Adrenal gland (tissue), 12 donors: Measurements from ENCODE around the gene AXIN2. TPM values are rescaled to one million over a fixed set of nuclear protein-coding genes. Genes with fewer than 3 reads are reported as not detected.

Experiments
- DNase-seq, 7 donors: peaks; one replicate each; pipeline ENCODE4 v3.0.0-alpha.2; 2019 to 2020
- H3K27ac ChIP-seq, 5 donors: fragments of 200-600 bp; sonication (generic) in 4 of 5; 1 replicate in 3 of 5; 2 replicates in 2 of 5; pipeline versions ENCODE4 v1.5.1 to v1.8.0; 2016 to 2020; ENCODE audit warnings: mild to moderate bottlenecking in 1 of 5
- H3K27me3 ChIP-seq: fragments of 200-600 bp; 2 replicates; pipeline ENCODE4 v1.8.0; 2021
- H3K36me3 ChIP-seq, 2 donors: fragments of 200-600 bp; replicated peaks in 1 of 2; 1 replicate in 1 of 2; 2 replicates in 1 of 2; pipeline versions ENCODE4 v1.5.1 to v1.8.0; 2018 to 2022
- H3K4me1 ChIP-seq, 2 donors: fragments of 200-600 bp; replicated peaks in 1 of 2; 1 replicate in 1 of 2; 2 replicates in 1 of 2; pipeline versions ENCODE4 v1.5.1 to v1.8.0; 2018 to 2021
- H3K4me3 ChIP-seq, 4 donors: fragments of 200-600 bp; sonication (generic) in 3 of 4; one replicate each; pipeline ENCODE4 v1.5.1; 2016 to 2018
- H3K9me3 ChIP-seq, 3 donors: fragments of 200-600 bp; sonication (generic) in 1 of 3; replicated peaks in 1 of 3; 1 replicate in 2 of 3; 2 replicates in 1 of 3; pipeline versions ENCODE4 v1.5.1 to v1.8.0; 2016 to 2021
- POLR2A ChIP-seq, 2 donors: fragments of 450-650 bp; IDR thresholded peaks; one replicate each; pipeline ENCODE4 v1.6.1; 2017; ENCODE audit warnings: antibody characterized with exemption in 2 of 2, mild to moderate bottlenecking in 2 of 2, moderate library complexity in 1 of 2
- WGBS, 4 donors: extraction: QIAGEN DNeasy Blood & Tissue Kit in 2 of 4; methylation state at CpG; one replicate each; pipeline versions ENCODE4 v1.1.5 to v1.1.7; 2013 to 2017; 5-methylcytosine and 5-hydroxymethylcytosine counted together
- intact Hi-C, 2 donors: fragments of 100-400 bp; cut with DNase I; formaldehyde crosslinking; loops; one replicate each; pipeline versions ENCODE4 v1.14.1 to v1.15.0; 2022 to 2023
- polyA plus RNA-seq, 3 donors: library from polyadenylated mRNA; stranded (reverse); fragments of 200-250 nt in 2 of 3; fragments of 350-450 nt in 1 of 3; fragmentation: Illumina TruSeq in 1 of 3; extraction: RNeasy Lipid Tissue Mini Kit (QIAGEN cat#74804) in 1 of 3; gene quantifications; one replicate each; pipeline ENCODE4 v1.2.3, GENCODE V29; 2013 to 2014
- total RNA-seq, 9 donors: library from RNA; depleted of rRNA in 4 of 9; stranded (reverse); fragments of >200 nt in 4 of 9; fragments of 120-200 nt in 1 of 9; fragmentation: NEBNext Ultra II Directional in 1 of 9; extraction: Animal tissue kit (Norgen Biotek cat#: 25700) in 1 of 9; gene quantifications; one replicate each; pipeline versions ENCODE4 v1.1.0 to v1.2.4, GENCODE V29; 2013 to 2023
- TF ChIP-seq, protein P1 (sequence below), 6 experiments: fragments of 450-650 bp in 4 of 6; fragments of 200-600 bp in 2 of 6; sonication (generic) in 1 of 6; IDR thresholded peaks; 1 replicate in 5 of 6; 2 replicates in 1 of 6; pipeline versions ENCODE4 v1.5.1 to v1.8.0; 2016 to 2021; ENCODE audit warnings: antibody characterized with exemption in 6 of 6, mild to moderate bottlenecking in 2 of 6, moderate library complexity in 1 of 6
- donor health status: healthy with polysubstance abuse.
- donor health status: Bipolar disorder and iron deficiency.
- donor health status: DM: yes; HTN: yes; CAD: no.
- donor health status: DM: no; HTN: no; CAD: no.
- donor health status: DM: no; HTN: no; CAD: no.
- donor health status: DM: yes; HTN: yes; CAD: no.

AXIN2 gene
- total and polyA plus RNA-seq, 12 donors = 4.4 to 47.3 (median 18.3) TPM

DNA sequence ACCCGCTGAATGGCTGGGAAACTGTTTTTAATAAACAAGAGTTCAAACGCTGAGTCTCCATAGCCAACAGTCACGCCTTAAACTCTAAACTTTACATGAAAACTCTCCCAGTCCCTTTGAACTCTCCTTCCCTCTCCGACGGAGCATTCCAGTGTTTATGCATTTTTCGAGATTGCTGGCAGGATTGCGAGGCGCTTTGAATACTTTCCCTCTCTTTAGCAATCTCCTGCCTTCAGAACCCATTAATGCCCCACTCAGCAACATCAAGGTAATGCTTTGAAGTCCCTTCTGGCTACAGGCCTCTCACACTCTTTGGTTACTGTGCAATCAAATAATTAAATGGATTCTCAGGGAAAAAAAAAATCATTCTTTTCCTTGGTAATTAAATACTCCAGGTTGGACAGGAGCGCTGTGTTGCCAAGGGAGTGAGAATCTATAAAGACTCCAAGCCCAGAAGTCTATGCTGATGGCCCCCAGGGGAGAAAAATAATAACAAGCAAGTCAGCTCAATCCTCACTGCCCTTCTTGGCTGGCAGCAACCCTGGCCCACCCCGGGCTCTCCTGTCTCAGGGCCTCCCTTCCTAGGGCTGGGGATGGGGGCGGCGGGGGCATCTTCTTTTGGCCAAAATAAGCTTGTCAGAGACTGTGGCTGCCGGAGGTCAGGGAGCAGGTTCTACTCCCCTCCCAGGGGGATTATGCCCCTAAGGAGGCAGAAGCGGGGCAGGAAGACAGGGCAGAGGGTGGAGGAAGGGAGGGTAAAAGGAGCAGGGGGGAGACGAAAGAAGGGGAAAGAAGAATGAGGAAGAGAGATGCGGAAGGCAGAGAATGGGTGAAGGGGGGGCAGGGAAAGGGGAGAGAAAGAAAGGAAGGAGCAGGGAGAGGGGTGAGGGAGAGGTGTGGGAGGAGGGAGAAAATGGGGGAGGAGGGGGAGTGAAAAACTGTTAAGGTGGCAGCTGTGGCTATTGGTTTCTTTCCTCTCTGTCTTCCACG is 45.2 kb downstream of the AXIN2 start:
- TF ChIP-seq, protein P1, sequence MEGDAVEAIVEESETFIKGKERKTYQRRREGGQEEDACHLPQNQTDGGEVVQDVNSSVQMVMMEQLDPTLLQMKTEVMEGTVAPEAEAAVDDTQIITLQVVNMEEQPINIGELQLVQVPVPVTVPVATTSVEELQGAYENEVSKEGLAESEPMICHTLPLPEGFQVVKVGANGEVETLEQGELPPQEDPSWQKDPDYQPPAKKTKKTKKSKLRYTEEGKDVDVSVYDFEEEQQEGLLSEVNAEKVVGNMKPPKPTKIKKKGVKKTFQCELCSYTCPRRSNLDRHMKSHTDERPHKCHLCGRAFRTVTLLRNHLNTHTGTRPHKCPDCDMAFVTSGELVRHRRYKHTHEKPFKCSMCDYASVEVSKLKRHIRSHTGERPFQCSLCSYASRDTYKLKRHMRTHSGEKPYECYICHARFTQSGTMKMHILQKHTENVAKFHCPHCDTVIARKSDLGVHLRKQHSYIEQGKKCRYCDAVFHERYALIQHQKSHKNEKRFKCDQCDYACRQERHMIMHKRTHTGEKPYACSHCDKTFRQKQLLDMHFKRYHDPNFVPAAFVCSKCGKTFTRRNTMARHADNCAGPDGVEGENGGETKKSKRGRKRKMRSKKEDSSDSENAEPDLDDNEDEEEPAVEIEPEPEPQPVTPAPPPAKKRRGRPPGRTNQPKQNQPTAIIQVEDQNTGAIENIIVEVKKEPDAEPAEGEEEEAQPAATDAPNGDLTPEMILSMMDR (IDR thresholded peaks at IDR 0.05) = no peak
- TF ChIP-seq POLR2A (IDR thresholded peaks at IDR 0.05) = no peak
- intact Hi-C loops = no loop called here

DNA sequence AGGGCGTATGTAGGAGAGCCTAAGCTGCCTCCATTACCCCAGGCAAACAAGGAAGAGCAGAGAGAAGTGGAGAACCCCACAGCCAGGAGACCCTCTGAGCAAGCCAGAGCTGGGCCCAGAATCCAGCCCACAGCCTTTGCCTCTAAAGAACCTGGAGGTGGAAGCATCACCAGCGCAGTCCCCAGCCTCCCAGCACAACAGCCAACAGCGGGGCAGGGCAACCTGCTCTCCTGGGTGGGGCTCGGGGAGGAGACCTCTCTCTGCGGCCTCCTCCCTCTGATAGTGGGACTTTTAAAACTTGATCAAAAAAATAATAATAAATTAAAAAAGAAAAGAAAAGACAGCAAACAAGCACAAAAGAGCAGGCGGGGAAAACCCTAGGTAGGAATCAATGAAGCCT is 45.9 kb downstream of the AXIN2 start:
- H3K36me3 ChIP-seq = no peaks in the 10 kb centered on the region
- intact Hi-C loops = no loop called here
- no peaks in the 10 kb centered on the region for H3K4me1 ChIP-seq
- no peaks in the 10 kb centered on the region for H3K27me3 ChIP-seq
- no peak for TF ChIP-seq POLR2A (IDR thresholded peaks at IDR 0.05)
- TF ChIP-seq, protein P1 (IDR thresholded peaks at IDR 0.05) = no peak
- no peaks in the 10 kb centered on the region for H3K9me3 ChIP-seq
- no peak for DNase-seq
- H3K27ac ChIP-seq = no peak overlapping the region
- WGBS, 4 donors = 88 to 93% (median 90%) methylated on average over 5 to 6 of the region's 6 CpGs
- H3K4me3 ChIP-seq = no peak overlapping the region

More for the DNA sequence above, 45.2 kb downstream of the AXIN2 start:
- 64 to 72% (median 67%) methylated on average over 16 to 17 of the region's 17 CpGs for WGBS, 4 donors
- Histone ChIP-seq H3K27ac (no peak overlapping the region), H3K9me3 (no peaks in the 10 kb centered on the region), H3K4me1 (no peaks in the 10 kb centered on the region), H3K36me3 (no peaks in the 10 kb centered on the region), H3K27me3 (no peaks in the 10 kb centered on the region), H3K4me3 (no peak overlapping the region)
- no peak for DNase-seq

DNA sequence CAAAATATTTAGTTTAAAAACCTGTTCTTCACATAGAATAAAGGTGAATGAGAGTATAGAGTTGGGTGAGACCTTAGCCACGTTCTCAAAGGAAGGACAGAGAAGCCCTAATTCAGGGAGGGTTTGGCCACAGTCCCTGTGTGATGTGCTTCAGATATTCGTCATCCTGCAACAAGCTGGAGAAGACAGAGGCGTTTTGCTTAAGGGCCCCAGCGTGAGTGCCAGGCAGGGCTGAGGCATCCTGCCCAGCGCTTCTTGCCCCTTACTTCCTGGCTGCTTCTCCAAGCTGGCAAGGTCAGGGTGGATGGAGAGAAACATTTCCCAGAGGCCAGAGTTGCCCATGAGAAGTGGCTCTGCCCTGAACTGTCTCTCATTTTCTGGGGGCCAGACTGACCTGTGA is 46.9 kb downstream of the AXIN2 start:
- 65 to 78% (median 77%) methylated on average over 4 to 5 of the region's 5 CpGs for WGBS, 4 donors
- Histone ChIP-seq H3K27me3 (no peaks in the 10 kb centered on the region), H3K36me3 (no peaks in the 10 kb centered on the region), H3K9me3 (no peaks in the 10 kb centered on the region), H3K4me3 (no peak overlapping the region), H3K4me1 (no peaks in the 10 kb centered on the region), H3K27ac (no peak overlapping the region)
- TF ChIP-seq POLR2A (IDR thresholded peaks at IDR 0.05) = no peak
- TF ChIP-seq, protein P1 (IDR thresholded peaks at IDR 0.05) = no peak
- intact Hi-C loops = no loop called here
- DNase-seq = no peak

DNA sequence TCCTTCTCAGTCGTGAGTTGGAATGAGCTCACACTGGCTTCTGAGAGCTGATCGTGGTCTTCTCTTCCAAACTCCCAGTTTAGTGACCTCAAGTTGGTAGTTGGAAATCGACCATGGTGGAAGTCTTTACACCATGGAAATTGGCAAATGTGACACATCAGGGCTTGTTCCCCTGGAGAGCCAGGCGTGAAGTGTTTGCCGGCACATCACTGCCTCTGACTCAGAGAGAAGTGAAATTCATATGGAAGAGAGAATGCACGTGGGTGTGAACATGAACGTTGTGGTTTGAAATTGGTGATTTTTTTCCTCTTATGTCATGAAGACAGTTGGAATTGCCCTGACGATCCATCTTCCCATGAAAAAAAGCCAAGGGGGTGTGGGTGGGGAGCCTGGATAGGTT is 47.4 kb downstream of the AXIN2 start:
- no peak overlapping the region for H3K27ac ChIP-seq
- no peak for DNase-seq

More for the DNA sequence above, 47.4 kb downstream of the AXIN2 start:
- no peaks in the 10 kb centered on the region for H3K9me3 ChIP-seq
- TF ChIP-seq, protein P1 (IDR thresholded peaks at IDR 0.05) = no peak
- no peak for TF ChIP-seq POLR2A (IDR thresholded peaks at IDR 0.05)
- no peaks in the 10 kb centered on the region for H3K36me3 ChIP-seq
- no peak overlapping the region for H3K4me3 ChIP-seq
- H3K27me3 ChIP-seq = no peaks in the 10 kb centered on the region
- WGBS, 4 donors = 75 to 77% (median 76%) methylated on average over 8 of the region's 8 CpGs
- no peaks in the 10 kb centered on the region for H3K4me1 ChIP-seq
- intact Hi-C loops = no loop called here
